ENCODE results near the gene SLC41A1.

GRCh38 chr1:205809469-205809868 is 3.5 kb downstream of the SLC41A1 start:
- no peak for TF ChIP-seq CTCF (conservative IDR thresholded peaks at IDR 0.05; ENCODE audit: low read depth, low read length)
- TF ChIP-seq EZH2phosphoT487 (IDR thresholded peaks at IDR 0.05; ENCODE audit: borderline replicate concordance, low read length), result no peak
- no peak for TF ChIP-seq EZH2 (IDR thresholded peaks at IDR 0.05; ENCODE audit: low read length, unreplicated experiment)
